GM12873 (cell line): ENCODE results near the gene STYXL1.

Experiments
- CTCF ChIP-seq: IDR thresholded peaks from 2 replicates; pipeline ENCODE4 v1.5.1; 2012; ENCODE audit warnings: low read depth, mild to moderate bottlenecking, moderate library complexity, low read length, control low read depth; ENCODE audit not compliant: insufficient read depth; ENCODE audit errors: missing control alignments

STYXL1 gene

GRCh38 chr7:76047811-76048667 lies at the start of gene STYXL1, which contains the start of gene MDH2:
TSS of gene STYXL1 (minus strand) at chr7:76048000. CDS start at chr7:76030523, 17,477 bp downstream.
TSS of gene MDH2 (plus strand) at chr7:76048106. CDS start at chr7:76048161, 55 bp downstream.
- no peak for TF ChIP-seq CTCF

GRCh38 chr7:76095908-76096307 lies 48.1 kb upstream of the STYXL1 start:
- TF ChIP-seq CTCF: no peak

- TF ChIP-seq CTCF: no peak
Measured at GRCh38 chr7:76091506-76091905, 43.7 kb upstream of the STYXL1 start.

- TF ChIP-seq CTCF: no peak
Measured at GRCh38 chr7:76089865-76090475, 42.2 kb upstream of the STYXL1 start.

GRCh38 chr7:76086070-76086469 lies 38.3 kb upstream of the STYXL1 start:
- TF ChIP-seq CTCF: no peak

GRCh38 chr7:76080204-76080603 lies 32.4 kb upstream of the STYXL1 start:
- TF ChIP-seq CTCF: no peak

GRCh38 chr7:76077435-76077834 lies 29.6 kb upstream of the STYXL1 start:
- no peak for TF ChIP-seq CTCF
